ENCODE results near the gene SRSF2.
"Not testable (repeated sequence)": the region's sequence is repeated elsewhere in the genome, so short reads cannot be mapped to it uniquely, and the experiment has no call there.

The SRSF2 gene

GRCh38 chr17:76712321-76712720 is 24.8 kb downstream of the SRSF2 start:
- CTCF ChIA-PET = interaction anchor here (0.6 to 2.1 kb wide), 2 partner anchors 31 to 218 kb away, joined by 4 to 7 read pairs; no protein-coding TSS in a partner anchor
- POLR2A ChIA-PET = interaction anchor here (1.0 to 5.4 kb wide), 10 partner anchors 9 to 154 kb away, joined by 3 to 38 read pairs (median 11); partner anchors contain the start of genes JMJD6, METTL23, MFSD11 and SRSF2
- not testable (repeated sequence) for DNase-seq (ENCODE audit: extremely low spot score)
- TF ChIP-seq ZNF384 (IDR thresholded peaks at IDR 0.05) = peak; percentile 98

GRCh38 chr17:76710863-76711611 is 26.1 kb downstream of the SRSF2 start, which contains the start of gene MXRA7:
Gene MXRA7, minus strand, starts transcription at chr17:76710965. Its CDS starts 19 bp downstream, at chr17:76710946.
- peak; percentile 76 for DNase-seq (ENCODE audit: extremely low spot score)
- ChIA-PET CTCF (interaction anchor here (0.6 to 2.1 kb wide), 5 partner anchors 26 to 709 kb away, joined by 3 to 7 read pairs (median 3); no protein-coding TSS in a partner anchor), POLR2A (interaction anchor here (0.6 to 5.4 kb wide), 16 partner anchors 8 to 153 kb away, joined by 3 to 38 read pairs (median 6); partner anchors contain the start of genes JMJD6, METTL23, MFSD11 and SRSF2)
- no peak for TF ChIP-seq SP1 (IDR thresholded peaks at IDR 0.05)
- TF ChIP-seq ZNF384 (IDR thresholded peaks at IDR 0.05) = no peak
- no peak for TF ChIP-seq L3MBTL2 (conservative IDR thresholded peaks at IDR 0.05)
- TF ChIP-seq NFRKB (IDR thresholded peaks at IDR 0.05) = no peak
- TF ChIP-seq FOXK2 (IDR thresholded peaks at IDR 0.05) = no peak
- no peak for TF ChIP-seq BHLHE40 (IDR thresholded peaks at IDR 0.05; ENCODE audit: borderline replicate concordance)
- no peak for TF ChIP-seq SUZ12 (IDR thresholded peaks at IDR 0.05)
- no peak for TF ChIP-seq LEF1 (IDR thresholded peaks at IDR 0.05; ENCODE audit: borderline replicate concordance)
- no peak for TF ChIP-seq HDGF (IDR thresholded peaks at IDR 0.05; ENCODE audit: borderline replicate concordance)
- no peak for TF ChIP-seq PKNOX1 (IDR thresholded peaks at IDR 0.05)
- no peak for TF ChIP-seq FOXA1 (IDR thresholded peaks at IDR 0.05)
- TF ChIP-seq CTBP1 (IDR thresholded peaks at IDR 0.05; ENCODE audit: borderline replicate concordance) = no peak
- no peak for TF ChIP-seq ELF4 (IDR thresholded peaks at IDR 0.05)
- no peak for TF ChIP-seq FOXM1 (IDR thresholded peaks at IDR 0.05; ENCODE audit: borderline replicate concordance)
- TF ChIP-seq TARDBP (IDR thresholded peaks at IDR 0.05) = no peak
- TF ChIP-seq ARNT (IDR thresholded peaks at IDR 0.05) = no peak

GRCh38 chr17:76709951-76710862 is 26.9 kb downstream of the SRSF2 start:
- ChIA-PET POLR2A (interaction anchor here (0.8 to 5.4 kb wide), 16 partner anchors 7 to 152 kb away, joined by 3 to 38 read pairs (median 7); partner anchors contain the start of genes JMJD6, METTL23, MFSD11 and SRSF2), CTCF (interaction anchor here (0.6 to 2.1 kb wide), 4 partner anchors 14 to 42 kb away, joined by 3 to 7 read pairs (median 6); no protein-coding TSS in a partner anchor)
- DNase-seq (ENCODE audit: extremely low spot score) = not testable (repeated sequence)
- peak; percentile 78 for TF ChIP-seq L3MBTL2 (conservative IDR thresholded peaks at IDR 0.05)

DNA sequence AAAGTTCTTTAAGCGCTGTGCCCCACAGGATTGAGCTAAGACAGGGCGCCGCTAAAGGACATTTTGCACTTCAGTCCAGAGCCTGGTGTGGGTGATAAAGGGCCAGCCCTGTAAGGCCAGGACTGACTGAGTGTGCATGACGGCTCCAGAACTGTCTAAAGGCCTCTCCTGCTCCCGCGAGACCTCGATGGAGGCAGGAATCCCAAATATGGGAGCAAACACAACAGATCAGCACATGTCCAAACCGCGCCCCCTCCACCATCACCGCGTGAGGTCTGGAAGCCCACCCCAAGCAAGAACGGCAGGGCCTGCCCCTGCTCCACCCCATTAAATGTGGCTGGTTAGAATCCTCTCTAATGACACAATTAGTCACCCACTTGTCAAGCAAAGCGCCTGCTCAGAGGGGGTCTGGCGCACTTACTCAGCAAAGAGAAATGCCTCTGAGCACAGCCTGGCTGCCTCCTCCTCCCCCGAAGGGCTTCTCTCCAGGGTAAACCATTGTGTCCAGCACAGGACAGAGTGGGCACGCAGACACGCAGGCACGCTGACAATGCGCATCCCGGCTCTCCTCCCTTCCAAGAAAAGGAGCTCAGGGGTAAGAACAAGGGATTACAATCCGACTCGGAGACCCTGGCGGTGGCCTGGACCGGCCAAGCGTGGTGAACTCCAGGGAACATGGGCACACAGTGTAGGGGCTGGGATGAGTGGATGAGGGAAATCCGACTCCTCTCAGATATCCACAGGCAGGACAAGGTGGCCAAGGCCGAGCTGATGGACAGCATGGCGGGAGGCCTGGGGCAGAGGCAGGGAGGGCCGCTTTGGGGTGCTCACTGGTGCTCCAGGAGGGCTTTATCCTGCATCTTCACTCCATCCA is 27.8 kb downstream of the SRSF2 start:
- TF ChIP-seq LEF1 (IDR thresholded peaks at IDR 0.05; ENCODE audit: borderline replicate concordance) = no peak
- TF ChIP-seq L3MBTL2 (conservative IDR thresholded peaks at IDR 0.05) = peak; percentile 49
- peak; percentile 71 for TF ChIP-seq PKNOX1 (IDR thresholded peaks at IDR 0.05)
- CTCF ChIA-PET = interaction anchor here (0.7 to 2.3 kb wide), 8 partner anchors 11 to 86 kb away, joined by 3 to 12 read pairs (median 4); no protein-coding TSS in a partner anchor
- POLR2A ChIA-PET = interaction anchor here (1.0 to 5.4 kb wide), 13 partner anchors 8 to 260 kb away, joined by 3 to 38 read pairs (median 7); partner anchors contain the start of gene SRSF2
- peak; percentile 81 for DNase-seq (ENCODE audit: extremely low spot score)

- ChIA-PET POLR2A (interaction anchor here (0.7 to 5.4 kb wide), 16 partner anchors 7 to 261 kb away, joined by 3 to 38 read pairs (median 4); partner anchors contain the start of genes JMJD6, METTL23 and SRSF2), CTCF (interaction anchor here (0.5 to 2.3 kb wide), 13 partner anchors 10 to 222 kb away, joined by 3 to 12 read pairs (median 3); no protein-coding TSS in a partner anchor)
- DNase-seq (ENCODE audit: extremely low spot score) = no peak
- no peak for TF ChIP-seq FOXA1 (IDR thresholded peaks at IDR 0.05)
Observed at GRCh38 chr17:76707985-76708807, 28.9 kb downstream of the SRSF2 start.

All from HEK293T (cell line).